Right lobe of liver (tissue), 6 donors: ENCODE measurements around the gene WDFY3. TPM values are rescaled to one million over a fixed set of nuclear protein-coding genes. Genes with fewer than 3 reads are reported as not detected.
A peak's percentile ranks its signal among the peaks of the same experiment; 100 is the strongest.

Experiments used
- ATAC-seq, 4 donors: fragments of 200-7000 bp; cut with Tn5 transposase; one replicate each; pipeline ENCODE4 v1.9.1; 2020; ENCODE audit warnings: mild to moderate bottlenecking in 4 of 4, moderate library complexity in 4 of 4
- DNase-seq, 3 donors: peaks; one replicate each; pipeline ENCODE4 v3.0.0-alpha.2; 2020
- H3K27ac ChIP-seq, 3 donors: fragments of 200-600 bp; one replicate each; pipeline ENCODE4 v1.8.0; 2022
- H3K27me3 ChIP-seq, 2 donors: fragments of 200-600 bp; one replicate each; pipeline ENCODE4 v1.8.0; 2022
- H3K36me3 ChIP-seq, 4 donors: fragments of 200-600 bp; sonication (generic) in 1 of 4; one replicate each; pipeline versions ENCODE4 v1.5.1 to v1.8.0; 2017 to 2022; ENCODE audit warnings: control low read depth in 1 of 4
- H3K4me1 ChIP-seq, 4 donors: fragments of 200-600 bp; sonication (generic) in 1 of 4; one replicate each; pipeline versions ENCODE4 v1.5.1 to v1.8.0; 2017 to 2022; ENCODE audit warnings: control low read depth in 1 of 4
- H3K4me3 ChIP-seq, 3 donors: fragments of 200-600 bp; one replicate each; pipeline ENCODE4 v1.8.0; 2022
- H3K9me3 ChIP-seq, 4 donors: fragments of 200-600 bp; sonication (generic) in 1 of 4; one replicate each; pipeline versions ENCODE4 v1.5.1 to v1.8.0; 2017 to 2022; ENCODE audit warnings: control low read depth in 1 of 4
- POLR2A ChIP-seq: fragments of 450-650 bp; IDR thresholded peaks from one replicate; pipeline ENCODE4 v1.6.1; 2017; ENCODE audit warnings: antibody characterized with exemption, mild to moderate bottlenecking
- WGBS: methylation state at CpG from one replicate; pipeline ENCODE4 v1.1.6; 2018; ENCODE audit warnings: low coverage, low lambda C conversion rate; ENCODE audit not compliant: insufficient coverage; ENCODE audit errors: missing lambda C conversion rate; 5-methylcytosine and 5-hydroxymethylcytosine counted together
- intact Hi-C, 2 donors: fragments of 100-400 bp; cut with DNase I; formaldehyde crosslinking; loops; one replicate each; pipeline versions ENCODE4 v1.11.2 to v1.14.1; 2022
- long read RNA-seq: library from polyadenylated mRNA; unstranded; transcript quantifications from one replicate; pipeline ENCODE4 v2.0.0, GENCODE V29; 2019
- total RNA-seq, 6 experiments: library from RNA; depleted of rRNA in 2 of 6; stranded (reverse); fragments of >200 nt in 2 of 6; fragmentation: NEBNext Ultra II Directional in 3 of 6; extraction: Animal tissue kit (Norgen Biotek cat#: 25700) in 3 of 6; gene quantifications; one replicate each; pipeline versions ENCODE4 v1.1.0 to v1.2.4, GENCODE V29; 2016 to 2023
- TF ChIP-seq, protein P1 (sequence below), 4 donors: fragments of 200-600 bp in 3 of 4; fragments of 450-650 bp in 1 of 4; IDR thresholded peaks; one replicate each; pipeline versions ENCODE4 v1.5.1 to v1.8.0; 2016 to 2022; ENCODE audit warnings: antibody characterized with exemption in 4 of 4, mild to moderate bottlenecking in 2 of 4
- donor health status: DM: no; HTN: yes; CAD: no.
- donor health status: DM: no; HTN: no; CAD: no.
- donor health status: DM: no; HTN: no; CAD: no.
- donor health status: DM: no; HTN: yes; CAD: no.
- donor health status: DM: no; HTN: yes; CAD: no.

The WDFY3 gene
- 10 to 100 TPM; 18.8 to 36.5 (median 25.9) TPM for total RNA-seq
- long read RNA-seq = 0 reads

DNA sequence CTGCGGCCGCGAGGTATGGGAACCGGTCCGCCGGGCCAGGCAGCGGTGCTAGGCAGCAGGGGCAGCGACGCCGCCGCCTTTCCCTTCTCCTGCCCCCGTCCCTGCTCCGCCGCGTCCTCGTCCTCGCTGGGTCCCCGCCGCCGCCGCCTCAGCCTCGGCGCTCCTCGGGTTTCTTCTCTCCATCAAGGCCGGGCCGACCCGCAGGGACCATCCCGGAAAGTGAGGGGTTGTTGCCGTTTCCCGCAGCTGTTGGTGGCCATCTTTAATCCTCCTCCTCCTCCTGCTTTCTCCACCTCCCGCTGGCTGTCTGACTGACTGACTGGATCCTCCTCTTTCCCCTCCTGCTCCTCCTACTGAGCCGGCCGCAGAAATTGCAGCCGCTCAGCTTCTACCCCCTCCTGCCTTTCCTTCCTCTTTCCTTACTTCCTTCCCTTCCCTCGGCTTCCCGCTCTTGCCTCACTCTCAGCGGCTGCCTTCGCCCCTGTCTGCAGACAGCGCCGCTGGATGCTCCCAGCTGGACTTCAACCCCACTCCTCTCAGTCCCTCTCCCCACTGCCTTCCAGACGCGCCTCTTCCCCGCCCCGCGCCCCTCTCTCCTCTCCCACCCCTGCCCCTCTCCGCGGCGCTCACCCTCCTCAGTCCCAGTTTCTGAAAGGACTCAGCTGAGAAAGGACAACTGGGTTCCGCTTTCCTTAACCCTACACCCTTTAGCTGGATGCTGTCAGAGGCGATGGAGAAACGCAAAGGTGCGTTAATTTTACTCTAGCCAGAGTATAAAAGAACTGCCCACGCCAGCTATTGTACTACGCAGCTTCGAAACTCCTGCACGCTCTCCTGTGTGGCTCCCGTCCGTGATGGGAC is at the start of gene WDFY3:
WDFY3 (minus strand) TSS at position 309 of the 861 bp plus-strand sequence. CDS start 106,099 bp downstream, outside the sequence.
- Histone ChIP-seq H3K4me3 (peak within 1 kb of the TSS; percentile 75 to 78 (median 78)), H3K9me3 (no peaks in the 10 kb centered on the region), H3K36me3 (no peaks in the 10 kb centered on the region), H3K27ac (peak within 1 kb of the TSS; percentile 68 to 90 (median 87)), H3K27me3 (no peaks in the 10 kb centered on the region), H3K4me1 (peaks cover 0 to 15% (median 4%) of the 10 kb centered on the region in 4 donors)
- intact Hi-C loops = loop anchor here (5.0 kb wide), 1 partner anchor 214 kb away; no protein-coding TSS in a partner anchor
- TF ChIP-seq, protein P1, sequence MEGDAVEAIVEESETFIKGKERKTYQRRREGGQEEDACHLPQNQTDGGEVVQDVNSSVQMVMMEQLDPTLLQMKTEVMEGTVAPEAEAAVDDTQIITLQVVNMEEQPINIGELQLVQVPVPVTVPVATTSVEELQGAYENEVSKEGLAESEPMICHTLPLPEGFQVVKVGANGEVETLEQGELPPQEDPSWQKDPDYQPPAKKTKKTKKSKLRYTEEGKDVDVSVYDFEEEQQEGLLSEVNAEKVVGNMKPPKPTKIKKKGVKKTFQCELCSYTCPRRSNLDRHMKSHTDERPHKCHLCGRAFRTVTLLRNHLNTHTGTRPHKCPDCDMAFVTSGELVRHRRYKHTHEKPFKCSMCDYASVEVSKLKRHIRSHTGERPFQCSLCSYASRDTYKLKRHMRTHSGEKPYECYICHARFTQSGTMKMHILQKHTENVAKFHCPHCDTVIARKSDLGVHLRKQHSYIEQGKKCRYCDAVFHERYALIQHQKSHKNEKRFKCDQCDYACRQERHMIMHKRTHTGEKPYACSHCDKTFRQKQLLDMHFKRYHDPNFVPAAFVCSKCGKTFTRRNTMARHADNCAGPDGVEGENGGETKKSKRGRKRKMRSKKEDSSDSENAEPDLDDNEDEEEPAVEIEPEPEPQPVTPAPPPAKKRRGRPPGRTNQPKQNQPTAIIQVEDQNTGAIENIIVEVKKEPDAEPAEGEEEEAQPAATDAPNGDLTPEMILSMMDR (IDR thresholded peaks at IDR 0.05) = peak in 2 of 4 donors; percentile 13 to 18
- peak; percentile 64 for TF ChIP-seq POLR2A
- peak; percentile 92 to 97 (median 93) for ATAC-seq
- WGBS = under 1% methylated on average over 25 of the region's 58 CpGs
- peak; percentile 84 to 90 (median 85) for DNase-seq

GRCh38 chr4:85005865-85006377 is 39.4 kb upstream of the WDFY3 start:
- no peaks in the 10 kb centered on the region for H3K4me1 ChIP-seq
- no peaks in the 10 kb centered on the region for H3K27me3 ChIP-seq
- no peak for ATAC-seq
- no peak overlapping the region for H3K4me3 ChIP-seq
- no peak overlapping the region for H3K27ac ChIP-seq
- H3K9me3 ChIP-seq = no peaks in the 10 kb centered on the region
- WGBS = 88% methylated on average over 2 of the region's 2 CpGs
- H3K36me3 ChIP-seq = no peaks in the 10 kb centered on the region
- intact Hi-C loops = no loop called here
- no peak for DNase-seq
- no peak for TF ChIP-seq POLR2A
- TF ChIP-seq, protein P1 (IDR thresholded peaks at IDR 0.05) = no peak

DNA sequence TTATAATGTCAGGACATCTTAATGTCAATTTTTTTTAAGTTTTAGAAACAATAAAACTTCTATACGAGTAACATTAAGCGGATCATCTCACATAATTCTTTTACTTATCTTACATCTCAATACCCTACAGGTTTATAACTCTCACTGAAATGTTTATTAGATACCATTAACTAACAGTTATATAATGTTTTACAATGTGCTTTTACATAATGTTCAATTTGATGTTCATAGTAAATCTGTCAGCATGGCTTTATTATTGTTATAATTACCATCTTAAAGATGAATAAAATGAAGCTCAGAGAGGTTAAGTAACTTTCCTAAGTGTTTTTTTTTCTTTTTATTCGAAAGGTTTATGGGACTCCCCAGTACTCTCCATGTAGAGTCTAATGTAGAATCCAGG is 33.9 kb upstream of the WDFY3 start:
- 61% methylated on average over 3 of the region's 3 CpGs for WGBS
- Histone ChIP-seq H3K27ac (no peak overlapping the region), H3K4me3 (no peak overlapping the region), H3K9me3 (no peaks in the 10 kb centered on the region), H3K4me1 (no peaks in the 10 kb centered on the region), H3K36me3 (no peaks in the 10 kb centered on the region), H3K27me3 (no peaks in the 10 kb centered on the region)
- TF ChIP-seq, protein P1 (IDR thresholded peaks at IDR 0.05) = no peak
- no peak for TF ChIP-seq POLR2A
- intact Hi-C loops = no loop called here
- no peak for ATAC-seq
- DNase-seq = no peak

DNA sequence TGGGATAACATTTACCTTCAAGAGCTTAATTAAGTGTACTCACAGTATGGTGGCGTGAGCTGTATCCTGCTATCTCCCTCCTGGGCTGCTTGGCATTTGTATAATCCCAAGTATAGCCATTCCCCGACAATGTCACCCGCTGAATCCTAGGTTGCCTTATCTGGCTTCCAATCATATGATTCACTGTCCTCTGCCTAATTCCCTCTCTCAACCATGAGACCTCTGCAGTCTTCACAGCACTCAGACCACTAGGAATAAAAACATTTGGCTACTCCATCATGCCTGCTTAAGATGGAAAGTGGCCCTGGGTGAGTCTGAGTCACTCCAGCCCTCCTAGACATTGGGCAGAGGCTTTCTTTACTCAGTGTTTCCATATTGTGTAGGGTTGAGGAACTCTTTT is 28.9 kb upstream of the WDFY3 start:
- ATAC-seq = no peak
- WGBS = 51% methylated on average over 3 of the region's 3 CpGs
- TF ChIP-seq, protein P1 (IDR thresholded peaks at IDR 0.05) = no peak
- TF ChIP-seq POLR2A = no peak
- no peaks in the 10 kb centered on the region for H3K9me3 ChIP-seq
- no peak overlapping the region for H3K27ac ChIP-seq
- H3K27me3 ChIP-seq = no peaks in the 10 kb centered on the region
- DNase-seq = no peak
- intact Hi-C loops = no loop called here
- H3K36me3 ChIP-seq = no peaks in the 10 kb centered on the region
- no peak overlapping the region for H3K4me3 ChIP-seq
- no peaks in the 10 kb centered on the region for H3K4me1 ChIP-seq
